ENCODE data around the gene SPTA1. TPM values are rescaled to one million over a fixed set of nuclear protein-coding genes. Genes with fewer than 3 reads are reported as not detected.

Gene SPTA1
- polyA plus RNA-seq, 6 donors from 2014 or later = 0.04 to 0.15 TPM; not detected in 4

GRCh38 chr1:158600735-158601134, 85.8 kb downstream of the SPTA1 start:
- peaks cover 17 to 41% (median 34%) of the 10 kb centered on the region in 7 donors for H3K9me3 Mint-ChIP-seq
- H3K27ac Mint-ChIP-seq = no peak overlapping the region
- DNase-seq (no peak), ATAC-seq (ENCODE audit: low read depth in 2 of 2) (no peak)
- peaks cover 12 to 25% (median 22%) of the 10 kb centered on the region in 3 donors for H3K27me3 Mint-ChIP-seq
- H3K4me3 Mint-ChIP-seq = no peak overlapping the region
- H3K36me3 Mint-ChIP-seq = peaks cover 17 to 33% of the 10 kb centered on the region in 2 donors
- H3K4me1 Mint-ChIP-seq = no peaks in the 10 kb centered on the region

- H3K4me3 Mint-ChIP-seq = no peak overlapping the region
- H3K27me3 Mint-ChIP-seq = peaks cover 7 to 41% (median 22%) of the 10 kb centered on the region in 3 donors
- ATAC-seq (ENCODE audit: low read depth in 2 of 2) (no peak), DNase-seq (no peak)
- H3K36me3 Mint-ChIP-seq = peaks cover 5% of the 10 kb centered on the region in 2 donors
- no peaks in the 10 kb centered on the region for H3K4me1 Mint-ChIP-seq
- H3K27ac Mint-ChIP-seq = no peak overlapping the region
- H3K9me3 Mint-ChIP-seq = peaks cover 7 to 30% (median 14%) of the 10 kb centered on the region in 7 donors
These were observed 99.6 kb downstream of the SPTA1 start for GRCh38 chr1:158586942-158587341.

GRCh38 chr1:158583962-158584361, 102.6 kb downstream of the SPTA1 start:
- peaks cover 5 to 22% (median 14%) of the 10 kb centered on the region in 7 donors for H3K9me3 Mint-ChIP-seq
- no peak overlapping the region for H3K4me3 Mint-ChIP-seq
- peaks cover 12 to 35% (median 25%) of the 10 kb centered on the region in 3 donors for H3K27me3 Mint-ChIP-seq
- DNase-seq (no peak), ATAC-seq (ENCODE audit: low read depth in 2 of 2) (no peak)
- no peaks in the 10 kb centered on the region for H3K4me1 Mint-ChIP-seq
- no peak overlapping the region for H3K27ac Mint-ChIP-seq
- peaks cover 1 to 5% of the 10 kb centered on the region in 2 donors for H3K36me3 Mint-ChIP-seq

GRCh38 chr1:158579733-158580132, 106.8 kb downstream of the SPTA1 start, which contains the start of gene OR10X1:
OR10X1 (minus strand) TSS chr1:158579899; CDS start chr1:158579899, 0 bp downstream.
- Mint-ChIP-seq H3K27ac (no peak within 1 kb of the TSS), H3K4me1 (no peaks in the 10 kb centered on the region), H3K36me3 (no peaks in the 10 kb centered on the region), H3K27me3 (peaks cover 12 to 37% (median 23%) of the 10 kb centered on the region in 3 donors), H3K4me3 (peak within 1 kb of the TSS in 1 of 8 donors; percentile 15), H3K9me3 (no peaks in the 10 kb centered on the region)
- no peak for DNase-seq
- no peak for ATAC-seq (ENCODE audit: low read depth in 2 of 2)

- no peak overlapping the region for H3K4me3 Mint-ChIP-seq
- DNase-seq (no peak), ATAC-seq (ENCODE audit: low read depth in 2 of 2) (no peak)
- no peaks in the 10 kb centered on the region for H3K9me3 Mint-ChIP-seq
- H3K4me1 Mint-ChIP-seq = no peaks in the 10 kb centered on the region
- no peak overlapping the region for H3K27ac Mint-ChIP-seq
- no peaks in the 10 kb centered on the region for H3K36me3 Mint-ChIP-seq
- peaks cover 5 to 21% (median 14%) of the 10 kb centered on the region in 3 donors for H3K27me3 Mint-ChIP-seq
These were observed 109.0 kb downstream of the SPTA1 start for GRCh38 chr1:158577561-158577960.

GRCh38 chr1:158572226-158572625, 114.3 kb downstream of the SPTA1 start:
- Mint-ChIP-seq H3K27ac (no peak overlapping the region), H3K27me3 (peaks cover 0 to 10% (median 0%) of the 10 kb centered on the region in 3 donors), H3K4me1 (peaks cover 0 to 5% (median 4%) of the 10 kb centered on the region in 3 donors), H3K4me3 (no peak overlapping the region), H3K9me3 (peaks cover 0 to 5% (median 0%) of the 10 kb centered on the region in 7 donors), H3K36me3 (peaks cover 0 to 8% of the 10 kb centered on the region in 2 donors)
- ATAC-seq (ENCODE audit: low read depth in 2 of 2) (no peak), DNase-seq (no peak)

- peaks cover 0 to 10% (median 0%) of the 10 kb centered on the region in 3 donors for H3K27me3 Mint-ChIP-seq
- no peak within 1 kb of the TSS for H3K4me3 Mint-ChIP-seq
- peaks cover 0 to 13% (median 0%) of the 10 kb centered on the region in 7 donors for H3K9me3 Mint-ChIP-seq
- H3K36me3 Mint-ChIP-seq = peaks cover 0 to 8% of the 10 kb centered on the region in 2 donors
- peaks cover 0 to 5% (median 4%) of the 10 kb centered on the region in 3 donors for H3K4me1 Mint-ChIP-seq
- DNase-seq (no peak), ATAC-seq (ENCODE audit: low read depth in 2 of 2) (no peak)
- no peak within 1 kb of the TSS for H3K27ac Mint-ChIP-seq
These were observed 116.0 kb downstream of the SPTA1 start, which contains the start of gene OR6P1 for GRCh38 chr1:158570480-158570879. OR6P1 (minus strand) TSS chr1:158570580; CDS start chr1:158563604, 6,976 bp downstream.

GRCh38 chr1:158564608-158565007, 121.9 kb downstream of the SPTA1 start:
- peak; percentile 67 to 80 for ATAC-seq (ENCODE audit: low read depth in 2 of 2)
- H3K27me3 Mint-ChIP-seq = peaks cover 0 to 8% (median 0%) of the 10 kb centered on the region in 3 donors
- DNase-seq = peak; percentile 19
- peak overlapping the region in 5 of 8 donors; percentile 12 to 78 (median 31) for H3K4me3 Mint-ChIP-seq
- peaks cover 0 to 19% of the 10 kb centered on the region in 2 donors for H3K36me3 Mint-ChIP-seq
- H3K9me3 Mint-ChIP-seq = peaks cover 0 to 13% (median 0%) of the 10 kb centered on the region in 7 donors
- peak overlapping the region in 4 of 6 donors; percentile 0 to 58 (median 52) for H3K27ac Mint-ChIP-seq
- peaks cover 9 to 16% (median 12%) of the 10 kb centered on the region in 3 donors for H3K4me1 Mint-ChIP-seq

- H3K9me3 Mint-ChIP-seq = peaks cover 0 to 13% (median 0%) of the 10 kb centered on the region in 7 donors
- H3K36me3 Mint-ChIP-seq = peaks cover 0 to 19% of the 10 kb centered on the region in 2 donors
- peaks cover 0 to 8% (median 0%) of the 10 kb centered on the region in 3 donors for H3K27me3 Mint-ChIP-seq
- ATAC-seq (ENCODE audit: low read depth in 2 of 2) = peak; percentile 43 to 60
- peak overlapping the region in 3 of 6 donors; percentile 57 to 84 (median 58) for H3K27ac Mint-ChIP-seq
- H3K4me3 Mint-ChIP-seq = peak overlapping the region in 4 of 8 donors; percentile 12 to 78 (median 38)
- DNase-seq = peak; percentile 0
- peaks cover 9 to 16% (median 12%) of the 10 kb centered on the region in 3 donors for H3K4me1 Mint-ChIP-seq
These were observed 122.7 kb downstream of the SPTA1 start for GRCh38 chr1:158563853-158564252.

Other genes with a start within 250 kb of the SPTA1 start
- gene OR10K1, start 224.9 kb downstream of the SPTA1 start, polyA plus RNA-seq (ENCODE audit: low read depth in 6 of 6) = not detected
- not detected for gene OR10R2, start 214.5 kb downstream of the SPTA1 start, polyA plus RNA-seq (ENCODE audit: low read depth in 6 of 6)
- gene OR6Y1, start 132.3 kb downstream of the SPTA1 start, polyA plus RNA-seq (ENCODE audit: low read depth in 6 of 6) = not detected
- not detected for gene OR6P1, start 116.1 kb downstream of the SPTA1 start, polyA plus RNA-seq (ENCODE audit: low read depth in 6 of 6)
- gene OR10X1, start 106.8 kb downstream of the SPTA1 start, polyA plus RNA-seq (ENCODE audit: low read depth in 6 of 6) = not detected
- not detected for gene OR10Z1, start 81.4 kb downstream of the SPTA1 start, polyA plus RNA-seq (ENCODE audit: low read depth in 6 of 6)
- gene OR6K2, start 13.9 kb upstream of the SPTA1 start, polyA plus RNA-seq (ENCODE audit: low read depth in 6 of 6) = not detected
- not detected for gene OR6K3, start 34.0 kb upstream of the SPTA1 start, polyA plus RNA-seq (ENCODE audit: low read depth in 6 of 6)
- not detected for gene OR6K6, start 68.0 kb upstream of the SPTA1 start, polyA plus RNA-seq (ENCODE audit: low read depth in 6 of 6)
- not detected for gene OR6N1, start 85.5 kb upstream of the SPTA1 start, polyA plus RNA-seq (ENCODE audit: low read depth in 6 of 6)
- not detected for gene OR6N2, start 94.5 kb upstream of the SPTA1 start, polyA plus RNA-seq (ENCODE audit: low read depth in 6 of 6)
- 10 to 100 TPM in 2 of 6 donors, 1 to 10 TPM in 4; 6.0 to 26.3 (median 8.8) TPM for gene MNDA, start 144.6 kb upstream of the SPTA1 start, polyA plus RNA-seq (ENCODE audit: low read depth in 6 of 6)
- gene PYHIN1, start 244.8 kb upstream of the SPTA1 start, polyA plus RNA-seq (ENCODE audit: low read depth in 6 of 6) = 1 to 10 TPM in 5 of 6 donors, not detected in 1; 2.7 to 5.9 (median 3.0) TPM

Measured in naive B cell (primary cell).